IPS DF 6.9 (cell line): ENCODE data around the gene ZBTB47.

ENCODE experiments used
- DNase-seq: peaks from one replicate; pipeline ENCODE4 v3.0.0-alpha.2; 2013; ENCODE audit warnings: low read depth, low spot score
- H3K27ac ChIP-seq: one replicate; pipeline ENCODE4 v1.5.1; 2013; ENCODE audit warnings: low read length, control low read depth
- H3K27me3 ChIP-seq: 2 replicates; pipeline ENCODE4 v1.6.1; 2013; ENCODE audit warnings: mild to moderate bottlenecking, low read length; ENCODE audit not compliant: control insufficient read depth, insufficient read depth
- H3K36me3 ChIP-seq: 2 replicates; pipeline ENCODE4 v1.6.1; 2013; ENCODE audit warnings: low read length; ENCODE audit not compliant: control insufficient read depth, insufficient read depth
- H3K4me1 ChIP-seq: 2 replicates; pipeline ENCODE4 v1.6.1; 2013; ENCODE audit warnings: low read length; ENCODE audit not compliant: control insufficient read depth, insufficient read depth
- H3K4me3 ChIP-seq: 2 replicates; pipeline ENCODE4 v1.5.1; 2013; ENCODE audit warnings: mild to moderate bottlenecking, low read length
- H3K9me3 ChIP-seq: 2 replicates; pipeline ENCODE4 v1.6.1; 2013; ENCODE audit warnings: low read length, inconsistent platforms; ENCODE audit not compliant: control insufficient read depth, insufficient read depth
- WGBS: extraction: QIAGEN DNeasy Blood & Tissue Kit; methylation state at CpG from one replicate; pipeline ENCODE4 v1.1.7; 2013; ENCODE audit warnings: mixed read lengths, missing lambda C conversion rate; ENCODE audit not compliant: insufficient read length, insufficient coverage; 5-methylcytosine and 5-hydroxymethylcytosine counted together

ZBTB47 gene

DNA sequence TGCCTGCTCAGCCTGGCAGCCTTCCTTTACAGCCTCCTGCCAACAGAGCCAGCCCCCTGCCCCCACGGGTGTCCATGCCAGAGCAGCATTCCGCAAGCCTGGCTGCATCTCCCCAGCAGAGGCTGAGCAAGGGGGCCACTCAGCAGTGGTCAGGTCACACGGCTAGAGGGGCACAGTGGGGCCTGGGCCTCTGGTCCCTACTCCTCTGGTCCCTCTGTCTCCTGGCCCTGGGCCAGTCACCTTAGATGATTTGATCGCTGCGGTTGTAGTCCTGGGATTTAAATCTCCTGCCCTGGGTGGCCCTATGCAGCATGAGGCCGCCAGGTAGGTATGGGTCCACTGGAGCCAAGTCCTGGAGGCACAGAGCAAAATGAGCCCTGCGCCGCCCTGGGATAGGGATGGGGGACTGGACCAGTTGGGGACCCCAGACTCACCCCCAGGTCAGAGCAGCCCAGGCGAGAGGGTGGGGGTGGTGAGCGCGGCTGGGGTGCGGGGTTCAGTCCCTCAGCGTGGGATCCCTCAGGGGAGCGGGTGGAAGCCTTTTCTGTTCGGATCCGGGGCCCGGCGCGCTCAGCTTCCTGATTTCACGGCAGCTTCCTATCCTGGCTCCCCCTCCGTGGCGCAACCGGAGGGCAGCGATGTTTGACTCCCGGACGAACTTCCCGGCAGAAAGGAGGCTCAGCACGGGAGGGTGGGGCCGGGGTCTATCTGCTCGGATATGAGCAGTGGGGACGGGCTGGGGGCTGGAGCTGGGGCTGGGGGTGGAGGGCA lies at the start of gene ZBTB47:
Gene ZBTB47 (plus strand): TSS at position 138 of the 771 bp plus-strand sequence. CDS start 4,659 bp downstream, outside the sequence.
- no CpG with 5 or more reads among the region's 31 CpGs for WGBS
- H3K9me3 ChIP-seq = no peaks in the 10 kb centered on the region
- no peak for DNase-seq
- peak within 1 kb of the TSS; percentile 74; the same call in 1 of the 2 replicates for H3K4me3 ChIP-seq
- 0 out of 2 replicates have a peak, but pooled peaks cover 4% of the 10 kb centered on the region for H3K36me3 ChIP-seq
- no peaks in the 10 kb centered on the region for H3K27me3 ChIP-seq
- peaks cover 14% of the 10 kb centered on the region for H3K4me1 ChIP-seq
- no peak within 1 kb of the TSS for H3K27ac ChIP-seq

DNA sequence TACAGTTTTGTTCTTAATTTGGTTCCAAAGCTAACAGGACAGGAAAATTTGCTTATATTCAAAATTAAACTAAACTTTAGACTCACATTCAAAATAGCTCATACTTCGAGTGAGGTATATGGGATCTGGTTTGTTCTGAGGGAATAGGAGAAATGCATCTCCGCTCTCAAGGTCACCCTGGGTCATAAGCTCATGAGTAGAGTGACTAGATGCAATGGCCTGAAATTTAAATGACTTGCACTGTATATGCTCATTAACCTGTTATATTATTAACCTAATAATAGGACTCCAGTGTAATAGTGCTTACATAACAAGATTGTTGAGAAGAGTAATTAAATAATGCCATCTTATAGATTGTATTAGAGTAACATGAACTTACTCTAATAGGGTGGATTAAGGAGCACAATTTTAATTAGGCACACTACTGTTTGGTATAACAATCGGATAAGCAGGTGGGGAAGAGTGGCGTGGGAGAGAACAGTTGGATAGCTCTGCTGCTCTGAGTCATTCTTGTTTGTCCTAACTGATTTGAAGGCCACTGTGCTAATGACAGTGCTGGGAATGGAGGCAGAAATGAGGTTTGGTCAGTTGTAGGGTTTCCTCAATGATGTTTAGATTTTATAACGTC lies 47.8 kb upstream of the ZBTB47 start:
- Histone ChIP-seq H3K9me3 (no peaks in the 10 kb centered on the region), H3K27me3 (no peaks in the 10 kb centered on the region), H3K4me3 (no peak overlapping the region), H3K36me3 (no peaks in the 10 kb centered on the region), H3K27ac (no peak overlapping the region), H3K4me1 (no peaks in the 10 kb centered on the region)
- WGBS = no CpG with 5 or more reads among the region's 5 CpGs
- no peak for DNase-seq

DNA sequence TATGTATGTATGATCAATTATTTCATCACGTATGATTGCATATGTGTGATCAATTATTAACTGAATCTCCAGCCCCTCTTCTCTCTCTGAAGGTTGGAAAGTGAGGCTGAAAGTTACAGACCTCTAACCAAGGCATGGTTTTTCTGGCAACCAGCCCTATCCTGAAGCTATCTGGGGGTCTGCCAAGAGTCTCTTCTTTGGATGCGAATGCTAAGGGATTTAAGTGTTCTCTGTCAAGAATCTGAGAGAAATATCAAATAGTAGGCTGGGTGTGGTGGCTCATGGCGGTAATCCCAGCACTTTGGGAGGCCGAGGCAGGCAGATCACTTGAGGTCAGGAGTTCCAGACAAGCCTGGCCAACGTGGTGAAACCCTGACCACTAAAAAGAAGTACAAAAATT lies 44.9 kb upstream of the ZBTB47 start:
- no peak for DNase-seq
- no peak overlapping the region for H3K4me3 ChIP-seq
- H3K36me3 ChIP-seq = no peaks in the 10 kb centered on the region
- no peaks in the 10 kb centered on the region for H3K4me1 ChIP-seq
- no peak overlapping the region for H3K27ac ChIP-seq
- no peaks in the 10 kb centered on the region for H3K9me3 ChIP-seq
- H3K27me3 ChIP-seq = no peaks in the 10 kb centered on the region
- WGBS = no CpG with 5 or more reads among the region's 5 CpGs

DNA sequence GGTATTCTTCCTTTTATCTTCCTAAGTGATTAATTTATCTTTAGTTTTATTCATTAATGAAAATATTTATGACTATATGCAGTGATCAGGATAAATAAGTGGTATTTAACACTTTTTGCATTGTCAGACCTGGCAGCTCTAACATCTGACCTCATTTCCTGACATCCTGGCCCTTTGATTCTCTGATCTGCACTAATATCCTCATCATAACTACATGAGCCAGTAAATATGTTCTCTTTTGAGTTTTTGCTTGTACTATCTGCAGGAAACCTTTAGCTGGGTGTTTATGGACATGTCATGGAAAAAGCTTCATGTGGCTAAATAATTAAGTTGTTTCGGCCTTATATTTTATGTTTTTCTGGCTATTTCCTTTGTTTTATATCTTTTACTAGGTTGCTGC lies 42.5 kb upstream of the ZBTB47 start:
- H3K27ac ChIP-seq = no peak overlapping the region
- DNase-seq = no peak
- no peaks in the 10 kb centered on the region for H3K27me3 ChIP-seq
- WGBS = no CpG with 5 or more reads among the region's 1 CpG
- H3K4me3 ChIP-seq = no peak overlapping the region
- no peaks in the 10 kb centered on the region for H3K4me1 ChIP-seq
- H3K36me3 ChIP-seq = no peaks in the 10 kb centered on the region
- H3K9me3 ChIP-seq = no peaks in the 10 kb centered on the region

DNA sequence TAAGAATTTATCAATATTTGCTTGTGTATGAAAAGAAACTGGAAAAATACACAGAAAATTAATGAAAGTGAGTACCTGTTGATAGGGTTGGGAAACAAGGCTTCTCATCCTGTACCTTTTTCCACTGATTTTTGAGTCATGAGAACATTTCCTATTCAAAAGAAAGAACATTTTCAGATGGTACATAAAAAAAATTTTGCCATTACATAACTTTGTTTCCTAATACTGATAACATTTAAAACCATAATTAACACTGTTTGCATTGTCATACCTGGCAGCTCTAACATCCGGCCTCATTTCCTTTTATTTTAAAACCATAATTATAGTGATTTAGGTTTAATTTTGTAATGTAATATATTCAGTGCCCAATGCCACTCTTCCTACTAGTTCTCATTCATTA lies 41.3 kb upstream of the ZBTB47 start:
- Histone ChIP-seq H3K9me3 (no peaks in the 10 kb centered on the region), H3K4me1 (no peaks in the 10 kb centered on the region), H3K36me3 (no peaks in the 10 kb centered on the region), H3K27me3 (no peaks in the 10 kb centered on the region), H3K27ac (no peak overlapping the region), H3K4me3 (no peak overlapping the region)
- WGBS = no CpG with 5 or more reads among the region's 1 CpG
- DNase-seq = no peak

DNA sequence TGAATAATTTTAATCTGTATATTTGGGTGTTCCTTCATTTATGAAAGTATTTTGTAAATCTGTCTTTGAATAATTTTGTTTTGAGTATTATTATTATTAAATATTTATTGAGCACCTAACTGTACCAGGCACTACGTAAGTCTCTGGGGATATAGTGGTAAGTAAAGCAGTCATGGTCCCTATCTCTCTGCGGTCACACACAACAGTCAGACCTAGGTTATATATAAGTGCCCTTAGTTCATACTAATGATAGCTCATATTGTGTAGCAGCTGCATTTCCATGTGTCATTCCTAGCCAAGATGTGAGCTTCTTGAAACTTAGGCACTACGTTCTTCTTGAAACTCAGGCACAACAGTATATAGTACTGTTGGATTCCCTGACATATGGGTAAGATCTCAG lies 40.6 kb upstream of the ZBTB47 start:
- Histone ChIP-seq H3K36me3 (no peaks in the 10 kb centered on the region), H3K4me1 (no peaks in the 10 kb centered on the region), H3K27me3 (no peaks in the 10 kb centered on the region), H3K27ac (no peak overlapping the region), H3K9me3 (no peaks in the 10 kb centered on the region), H3K4me3 (no peak overlapping the region)
- WGBS = no CpG with 5 or more reads among the region's 3 CpGs
- DNase-seq = no peak

DNA sequence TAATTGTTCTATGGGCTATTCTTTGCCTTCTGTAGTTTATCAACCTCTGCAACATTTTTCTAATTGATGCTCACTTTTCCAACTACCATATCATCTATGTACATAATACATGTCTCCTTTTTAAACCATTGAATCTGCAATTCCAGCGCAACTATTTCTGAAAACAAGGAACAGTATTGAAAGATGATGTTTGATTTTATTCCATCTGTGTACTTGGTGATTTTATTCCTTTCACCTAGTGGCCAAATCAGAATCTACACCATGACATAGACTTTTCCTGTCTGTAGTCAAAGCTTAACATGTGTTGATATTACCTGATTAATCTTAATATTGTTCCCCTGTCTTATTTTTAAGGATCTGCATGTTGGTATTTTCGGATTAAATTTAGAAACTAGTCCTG lies 40.0 kb upstream of the ZBTB47 start:
- Histone ChIP-seq H3K9me3 (no peaks in the 10 kb centered on the region), H3K36me3 (no peaks in the 10 kb centered on the region), H3K4me1 (no peaks in the 10 kb centered on the region), H3K27me3 (no peaks in the 10 kb centered on the region), H3K27ac (no peak overlapping the region), H3K4me3 (no peak overlapping the region)
- WGBS = no CpG with 5 or more reads among the region's 2 CpGs
- no peak for DNase-seq

DNA sequence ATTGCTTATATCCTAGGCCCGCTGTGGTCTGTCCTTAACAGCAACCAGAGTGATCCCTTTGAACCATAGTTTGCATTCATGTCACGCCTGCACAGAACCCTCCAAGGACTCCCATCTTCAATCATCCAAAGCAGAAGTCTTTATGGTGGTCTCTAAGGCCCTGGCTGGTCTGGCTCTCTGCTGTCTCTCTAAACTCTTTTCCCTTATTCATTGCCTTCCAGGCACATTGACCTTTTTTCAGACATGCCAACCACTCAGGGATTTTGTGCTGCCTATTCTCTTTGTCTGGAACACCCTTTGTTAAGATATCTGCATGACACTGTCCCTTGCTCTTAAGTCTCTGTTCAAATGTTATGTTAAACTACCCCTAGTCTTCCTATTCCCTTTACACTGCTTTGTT lies 21.9 kb upstream of the ZBTB47 start:
- no peak overlapping the region for H3K27ac ChIP-seq
- no peak overlapping the region for H3K4me3 ChIP-seq
- no peaks in the 10 kb centered on the region for H3K9me3 ChIP-seq
- WGBS = no CpG with 5 or more reads among the region's 2 CpGs
- H3K27me3 ChIP-seq = no peaks in the 10 kb centered on the region
- H3K36me3 ChIP-seq = peaks cover 11% of the 10 kb centered on the region; the same call in 1 of the 2 replicates
- DNase-seq = no peak
- no peaks in the 10 kb centered on the region for H3K4me1 ChIP-seq

DNA sequence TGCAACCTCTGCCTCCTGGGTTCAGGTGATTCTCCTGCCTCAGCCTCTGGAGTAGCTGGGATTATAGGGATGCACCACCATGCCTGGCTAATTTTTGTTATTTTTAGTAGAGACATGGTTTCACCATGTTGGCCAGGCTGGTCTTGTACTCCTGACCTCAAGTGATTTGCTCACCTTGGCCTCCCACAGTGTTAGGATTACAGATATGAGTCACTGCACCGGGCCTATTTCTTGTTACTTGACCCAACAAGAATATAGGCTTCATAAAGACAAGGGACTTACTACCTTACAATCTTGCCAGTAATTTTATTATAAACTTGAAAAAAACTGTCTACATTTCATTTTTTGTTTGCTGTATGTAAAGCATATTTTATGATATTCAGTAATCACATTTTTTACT lies 21.4 kb upstream of the ZBTB47 start:
- no peak overlapping the region for H3K4me3 ChIP-seq
- H3K9me3 ChIP-seq = no peaks in the 10 kb centered on the region
- H3K27me3 ChIP-seq = no peaks in the 10 kb centered on the region
- no peak overlapping the region for H3K27ac ChIP-seq
- DNase-seq = no peak
- H3K36me3 ChIP-seq = peaks cover 15% of the 10 kb centered on the region; the same call in 1 of the 2 replicates
- WGBS = no CpG with 5 or more reads among the region's 1 CpG
- no peaks in the 10 kb centered on the region for H3K4me1 ChIP-seq

DNA sequence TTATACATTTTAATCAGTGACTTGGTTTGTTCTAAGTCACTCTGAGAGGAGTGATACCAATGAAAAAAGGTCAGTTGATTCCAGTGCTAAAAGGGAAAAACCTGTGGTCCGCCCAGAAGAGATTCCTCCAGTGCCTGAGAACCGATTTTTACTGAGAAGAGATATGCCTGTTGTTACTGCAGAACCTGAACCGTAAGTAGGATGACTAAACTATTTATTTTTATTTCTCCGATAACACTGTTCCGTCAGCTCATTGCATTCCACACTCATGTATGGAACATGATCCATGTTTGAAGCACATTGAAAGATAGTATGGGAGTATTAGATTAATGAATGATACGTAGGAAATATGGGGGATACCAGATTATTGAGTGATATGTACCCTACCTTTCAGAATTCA lies 20.0 kb upstream of the ZBTB47 start:
- Histone ChIP-seq H3K4me1 (no peaks in the 10 kb centered on the region), H3K9me3 (no peaks in the 10 kb centered on the region), H3K4me3 (no peak overlapping the region), H3K27ac (no peak overlapping the region), H3K27me3 (no peaks in the 10 kb centered on the region), H3K36me3 (peaks cover 26% of the 10 kb centered on the region; the same call in 1 of the 2 replicates)
- 100% methylated on average over 1 of the region's 6 CpGs for WGBS
- DNase-seq = no peak
